HFF-Myc (cell line): ENCODE measurements around the gene LDLRAD3.

Experiments
- DNase-seq: peaks from one replicate; pipeline ENCODE4 v3.0.0-alpha.2; 2011; ENCODE audit warnings: low read depth; ENCODE audit errors: extremely low read depth
- H3K4me3 ChIP-seq: replicated peaks from 2 replicates; pipeline ENCODE4 v1.5.1; 2011; ENCODE audit warnings: low read depth, mild to moderate bottlenecking, control low read depth, low read length
- TF ChIP-seq, protein P1 (sequence below): IDR thresholded peaks from 2 replicates; pipeline ENCODE4 v1.5.1; 2012; ENCODE audit warnings: mild to moderate bottlenecking, low read depth, low read length, control low read depth; ENCODE audit errors: missing control alignments

Gene LDLRAD3

DNA sequence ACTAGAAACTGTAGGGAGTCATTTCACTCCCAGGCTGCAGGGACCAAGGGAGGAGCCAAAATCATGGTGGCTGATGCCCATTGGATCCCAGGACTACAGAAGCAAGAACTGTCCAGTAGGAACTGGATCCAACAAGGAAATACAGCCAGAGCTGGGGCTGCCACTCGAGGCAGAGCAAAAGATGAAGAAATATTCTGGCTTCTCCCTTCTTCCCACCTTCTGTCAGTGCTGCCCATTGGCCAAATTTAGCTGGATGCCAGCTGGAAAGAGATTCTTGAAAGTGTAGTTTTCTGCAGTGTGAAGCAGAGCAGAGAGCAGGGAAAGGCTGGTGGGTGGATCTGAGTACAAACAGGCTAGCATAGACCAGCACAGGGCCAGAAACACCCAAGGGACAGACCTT lies 299.8 kb downstream of the LDLRAD3 start:
- no peak overlapping the region for H3K4me3 ChIP-seq
- no peak for DNase-seq
- TF ChIP-seq, protein P1, sequence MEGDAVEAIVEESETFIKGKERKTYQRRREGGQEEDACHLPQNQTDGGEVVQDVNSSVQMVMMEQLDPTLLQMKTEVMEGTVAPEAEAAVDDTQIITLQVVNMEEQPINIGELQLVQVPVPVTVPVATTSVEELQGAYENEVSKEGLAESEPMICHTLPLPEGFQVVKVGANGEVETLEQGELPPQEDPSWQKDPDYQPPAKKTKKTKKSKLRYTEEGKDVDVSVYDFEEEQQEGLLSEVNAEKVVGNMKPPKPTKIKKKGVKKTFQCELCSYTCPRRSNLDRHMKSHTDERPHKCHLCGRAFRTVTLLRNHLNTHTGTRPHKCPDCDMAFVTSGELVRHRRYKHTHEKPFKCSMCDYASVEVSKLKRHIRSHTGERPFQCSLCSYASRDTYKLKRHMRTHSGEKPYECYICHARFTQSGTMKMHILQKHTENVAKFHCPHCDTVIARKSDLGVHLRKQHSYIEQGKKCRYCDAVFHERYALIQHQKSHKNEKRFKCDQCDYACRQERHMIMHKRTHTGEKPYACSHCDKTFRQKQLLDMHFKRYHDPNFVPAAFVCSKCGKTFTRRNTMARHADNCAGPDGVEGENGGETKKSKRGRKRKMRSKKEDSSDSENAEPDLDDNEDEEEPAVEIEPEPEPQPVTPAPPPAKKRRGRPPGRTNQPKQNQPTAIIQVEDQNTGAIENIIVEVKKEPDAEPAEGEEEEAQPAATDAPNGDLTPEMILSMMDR, result no peak

DNA sequence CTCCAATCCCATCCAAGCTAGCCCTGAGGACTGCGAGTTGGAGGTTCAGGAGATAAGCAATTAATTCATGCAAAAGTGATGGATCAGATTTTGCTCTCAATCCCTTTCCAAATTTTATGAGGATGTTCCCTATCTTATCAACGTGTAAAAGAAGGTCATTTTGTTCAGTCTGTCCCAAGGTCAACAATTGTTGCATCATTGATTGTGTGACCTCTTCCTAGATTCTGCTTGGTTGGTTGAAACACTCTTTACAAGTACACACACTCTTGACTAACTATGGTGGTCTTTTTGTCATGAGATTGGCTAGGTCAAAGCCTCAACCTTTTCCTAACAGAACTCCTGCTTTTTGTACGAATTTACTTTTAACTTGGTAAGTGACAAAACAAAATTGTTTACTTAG lies 303.6 kb downstream of the LDLRAD3 start:
- DNase-seq, result no peak
- TF ChIP-seq, protein P1, result no peak
- H3K4me3 ChIP-seq, result no peak overlapping the region

DNA sequence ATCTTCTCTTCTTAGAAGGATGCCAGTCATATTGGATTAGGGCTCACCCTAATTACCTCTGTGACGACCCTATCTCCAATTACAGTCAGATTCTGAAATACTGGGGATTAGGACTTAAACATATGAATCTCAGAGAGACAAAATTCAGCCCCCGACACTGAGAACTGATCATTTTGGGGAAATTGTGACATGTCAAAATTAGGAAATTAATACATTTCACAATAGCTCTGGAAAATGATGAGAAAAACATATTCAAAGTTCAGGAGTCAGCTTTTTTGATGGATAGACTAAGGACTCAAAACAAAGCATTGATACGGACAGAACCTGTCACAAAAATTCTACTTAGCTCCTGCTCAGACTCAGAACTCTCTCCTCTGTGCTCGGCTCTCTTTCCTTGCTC lies 304.6 kb downstream of the LDLRAD3 start:
- TF ChIP-seq, protein P1, result no peak
- DNase-seq, result no peak
- H3K4me3 ChIP-seq, result no peak overlapping the region

DNA sequence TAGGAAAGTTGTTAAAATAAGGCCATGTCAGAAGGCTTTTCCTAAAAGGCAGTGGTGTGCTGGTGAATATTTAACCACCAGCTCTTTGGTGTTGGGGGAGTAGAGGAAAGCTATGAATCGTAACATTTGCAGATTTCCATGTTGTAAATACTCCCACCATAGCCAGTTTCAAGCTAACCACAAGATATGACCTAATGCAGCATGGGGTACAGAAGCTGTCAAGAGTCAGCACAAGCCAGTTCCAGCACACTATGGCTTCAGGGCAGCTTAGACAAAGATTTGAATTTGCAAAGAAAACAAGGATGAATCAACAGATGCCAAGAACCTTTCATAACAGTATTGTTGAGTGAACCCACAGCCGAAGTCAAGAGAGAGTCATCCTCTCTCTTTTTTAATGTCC lies 305.4 kb downstream of the LDLRAD3 start:
- peak; percentile 36 for DNase-seq
- no peak overlapping the region for H3K4me3 ChIP-seq
- TF ChIP-seq, protein P1, result no peak

DNA sequence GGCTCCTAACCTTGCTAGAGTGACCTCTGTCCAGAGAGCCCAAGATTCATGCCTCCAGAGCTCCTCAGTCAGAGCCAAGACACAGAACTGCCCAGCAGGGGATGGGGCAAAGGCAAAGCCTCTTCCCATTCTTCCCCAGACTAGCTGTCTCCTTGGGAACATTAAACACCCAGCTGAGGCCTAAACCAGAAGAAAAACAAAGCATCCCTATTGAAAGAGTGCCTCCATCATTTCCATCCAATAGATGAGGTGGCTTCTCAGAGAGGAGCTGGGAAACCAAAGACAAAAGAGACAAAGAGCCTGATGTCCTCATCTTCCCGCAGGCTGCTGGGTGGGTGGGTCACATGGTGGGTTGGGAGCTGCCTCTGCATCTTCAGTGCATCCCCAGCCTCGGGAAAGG lies 308.0 kb downstream of the LDLRAD3 start:
- no peak overlapping the region for H3K4me3 ChIP-seq

DNA sequence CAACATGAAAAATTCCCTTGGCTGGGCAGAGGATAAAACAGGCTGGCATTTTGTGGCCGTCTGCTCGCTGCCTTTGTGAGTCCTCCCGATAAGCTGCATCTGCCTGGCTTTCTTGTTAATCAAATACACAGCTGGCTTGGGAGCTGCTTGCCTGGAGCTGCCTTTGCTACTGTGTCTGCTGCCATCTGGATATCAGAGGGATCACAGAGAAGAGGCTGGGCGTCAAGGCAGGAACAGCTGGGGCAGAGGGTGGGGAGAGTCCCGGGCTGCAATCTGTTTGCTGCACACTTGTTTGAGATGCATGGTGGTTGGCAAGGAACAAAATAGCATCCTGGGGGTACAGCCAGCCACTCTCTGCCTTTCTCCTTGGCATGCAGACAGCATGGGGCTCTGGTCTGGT lies 309.4 kb downstream of the LDLRAD3 start:
- TF ChIP-seq, protein P1, result no peak
- H3K4me3 ChIP-seq, result no peak overlapping the region
- no peak for DNase-seq

More for the DNA sequence above, 308.0 kb downstream of the LDLRAD3 start:
- TF ChIP-seq, protein P1, result no peak
- DNase-seq, result no peak

DNA sequence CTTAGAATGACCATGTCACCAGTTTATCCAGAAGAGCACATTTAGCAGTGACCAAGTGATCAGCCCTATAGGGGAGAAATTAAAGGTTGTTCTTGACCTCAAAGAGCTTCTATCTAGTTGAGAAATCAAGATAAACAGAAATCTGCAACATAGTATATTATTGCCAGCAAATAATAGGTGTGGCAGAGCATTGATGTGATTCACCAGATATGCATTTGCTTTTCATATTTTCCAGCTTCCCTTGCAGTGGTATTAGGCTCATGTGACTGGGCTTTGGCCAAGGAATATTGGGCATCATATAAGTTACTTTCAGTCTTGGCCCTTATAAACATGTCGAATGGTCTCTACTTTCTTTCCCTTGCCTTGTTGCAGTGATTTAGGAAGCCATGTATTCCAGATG lies 310.9 kb downstream of the LDLRAD3 start:
- no peak overlapping the region for H3K4me3 ChIP-seq
- TF ChIP-seq, protein P1, result no peak
- no peak for DNase-seq
